HepG2 (cell line): ENCODE measurements around the gene CCT3. TPM values are rescaled to one million over a fixed set of nuclear protein-coding genes. Genes with fewer than 3 reads are reported as not detected.

Experiments used
- ATAC-seq: fragments of 200-7000 bp; cut with Tn5 transposase; 3 replicates; pipeline ENCODE4 v1.9.1; 2020; ENCODE audit warnings: mild to moderate bottlenecking, moderate library complexity
- BruUV-seq: library from RNA; stranded (reverse); fragments of 400-500 nt; replicated peaks from 2 replicates; lab custom pipeline; 2021; lab: Mats Ljungman, UMichigan
- CTCF ChIA-PET: fragments of 300-600 bp; formaldehyde crosslinking; extraction: SDS; loops from one replicate; lab custom pipeline; 2021; ENCODE audit warnings: low total read pairs, inconsistent platforms, low intra/inter-chr PET ratio; lab: Yijun Ruan, JAX
- POLR2A ChIA-PET: fragments of 350-600 bp; sonication (Branson Sonifier 250); formaldehyde crosslinking; loops from one replicate; lab custom pipeline; 2020; ENCODE audit warnings: antibody characterized with exemption, inconsistent platforms; lab: Yijun Ruan, JAX
- DNase-seq: peaks from one replicate; pipeline ENCODE4 v3.0.0-alpha.2; 2015; ENCODE audit warnings: low spot score
- FAIRE-seq: peaks from 3 replicates; lab custom pipeline; 2011; peaks lifted over from hg19 to GRCh38; lab: Jason Lieb, UNC
- H2AFZ ChIP-seq: one replicate; pipeline ENCODE4 v1.6.1; 2011; ENCODE audit warnings: low read length, inconsistent platforms
- H3K27ac ChIP-seq: fragments of 300-600 bp; 3 replicates; pipeline ENCODE4 v1.8.0; 2011; ENCODE audit warnings: mixed run types, mild to moderate bottlenecking, mixed read lengths, low read length, inconsistent platforms; ENCODE audit not compliant: insufficient read depth; ENCODE audit errors: extremely low read length
- H3K27me3 ChIP-seq, 2 experiments: fragments of 200-600 bp in 1 of 2; 2 replicates in 1 of 2; 3 replicates in 1 of 2; pipeline versions ENCODE4 v1.6.0 to v1.8.0; 2011; ENCODE audit warnings: low read length in 2 of 2, mild to moderate bottlenecking in 2 of 2, moderate library complexity in 2 of 2, inconsistent platforms in 1 of 2; ENCODE audit not compliant: insufficient read depth in 2 of 2, control insufficient read depth in 1 of 2
- H3K36me3 ChIP-seq, 2 experiments: fragments of 200-600 bp in 1 of 2; replicated peaks in 1 of 2; 2 replicates in 1 of 2; 3 replicates in 1 of 2; pipeline versions ENCODE4 v1.5.1 to v1.8.0; 2011; ENCODE audit warnings: low read length in 2 of 2, inconsistent platforms in 1 of 2; ENCODE audit not compliant: insufficient read depth in 2 of 2, control insufficient read depth in 1 of 2
- H3K4me1 ChIP-seq: 2 replicates; pipeline ENCODE4 v1.5.1; 2012; ENCODE audit warnings: low read length, inconsistent platforms; ENCODE audit not compliant: insufficient read depth
- H3K4me2 ChIP-seq: 2 replicates; pipeline ENCODE4 v1.6.0; 2011; ENCODE audit warnings: low read depth, low read length, inconsistent platforms
- H3K4me3 ChIP-seq, 3 experiments: fragments of 200-600 bp in 1 of 3; sonication (generic), shearing (Covaris generic) in 1 of 3; replicated peaks in 1 of 3; 2 replicates each; pipeline ENCODE4 v1.5.1; 2011 to 2016; ENCODE audit warnings: low read length in 3 of 3, inconsistent platforms in 2 of 3, low read depth in 2 of 3, mild to moderate bottlenecking in 2 of 3, control low read depth in 1 of 3, mixed read lengths in 1 of 3; ENCODE audit not compliant: insufficient read depth in 1 of 3
- H3K79me2 ChIP-seq: one replicate; pipeline ENCODE4 v1.6.1; 2011; ENCODE audit warnings: low read length, inconsistent platforms; ENCODE audit not compliant: insufficient read depth
- H3K9ac ChIP-seq: 2 replicates; pipeline ENCODE4 v1.6.0; 2011; ENCODE audit warnings: mild to moderate bottlenecking, low read depth, low read length, inconsistent platforms; ENCODE audit not compliant: insufficient read depth
- H3K9me3 ChIP-seq: 2 replicates; pipeline ENCODE4 v1.5.1; 2012; ENCODE audit warnings: mild to moderate bottlenecking, low read length
- H4K20me1 ChIP-seq: 2 replicates; pipeline ENCODE4 v1.6.0; 2011; ENCODE audit warnings: inconsistent platforms, mild to moderate bottlenecking, low read length, moderate library complexity; ENCODE audit not compliant: insufficient read depth
- AGO1 ChIP-seq: fragments of 200-400 bp; formaldehyde crosslinking; IDR thresholded peaks from 2 replicates; pipeline ENCODE4 v1.6.1; 2017; ENCODE audit warnings: mild to moderate bottlenecking, low read depth, low read length, moderate library complexity; ENCODE audit not compliant: poor library complexity, severe bottlenecking
- IRX3 ChIP-seq: sonication (generic); formaldehyde crosslinking; IDR thresholded peaks from 2 replicates; pipeline ENCODE4 v1.8.1; 2023; ENCODE audit warnings: mild to moderate bottlenecking, low read depth, missing genetic modification reagents, borderline replicate concordance
- PAWR ChIP-seq: sonication (generic); formaldehyde crosslinking; IDR thresholded peaks from 2 replicates; pipeline ENCODE4 v1.4.0; 2020; ENCODE audit warnings: missing genetic modification reagents, mild to moderate bottlenecking, borderline replicate concordance
- RBFOX2 ChIP-seq: fragments of 200-400 bp; formaldehyde crosslinking; IDR thresholded peaks from 2 replicates; pipeline ENCODE4 v1.6.1; 2017; ENCODE audit warnings: low read depth, mild to moderate bottlenecking, low read length
- SCMH1 ChIP-seq: sonication (generic); formaldehyde crosslinking; IDR thresholded peaks from 2 replicates; pipeline ENCODE4 v1.9.0; 2021; ENCODE audit warnings: missing genetic modification reagents, mild to moderate bottlenecking, borderline replicate concordance
- SRSF1 ChIP-seq: fragments of 200-400 bp; formaldehyde crosslinking; optimal IDR thresholded peaks from 2 replicates; pipeline ENCODE3; 2017; ENCODE audit warnings: mild to moderate bottlenecking, low read depth, low read length, moderate library complexity
- TAF1 ChIP-seq: sonication (generic); formaldehyde crosslinking; IDR thresholded peaks from 2 replicates; pipeline ENCODE4 v1.4.0; 2020; ENCODE audit warnings: missing genetic modification reagents
- ZFP36L1 ChIP-seq: sonication (generic); formaldehyde crosslinking; IDR thresholded peaks from 2 replicates; pipeline ENCODE4 v1.8.0; 2022; ENCODE audit warnings: mild to moderate bottlenecking, missing genetic modification reagents, moderate library complexity
- ZMYM4 ChIP-seq: sonication (generic); formaldehyde crosslinking; IDR thresholded peaks from 2 replicates; pipeline ENCODE4 v1.8.1; 2023; ENCODE audit warnings: mild to moderate bottlenecking, missing genetic modification reagents
- ZNF20 ChIP-seq: sonication (generic); formaldehyde crosslinking; IDR thresholded peaks from 2 replicates; pipeline ENCODE4 v1.4.0; 2020; ENCODE audit warnings: mild to moderate bottlenecking, moderate library complexity, missing genetic modification reagents
- ZNF282 ChIP-seq: fragments of 450-650 bp; IDR thresholded peaks from 2 replicates; pipeline ENCODE4 v1.6.1; 2018; ENCODE audit not compliant: partially characterized antibody
- ZNF331 ChIP-seq: sonication (generic); formaldehyde crosslinking; IDR thresholded peaks from 2 replicates; pipeline ENCODE4 v1.4.0; 2020; ENCODE audit warnings: missing genetic modification reagents
- ZNF615 ChIP-seq: sonication (generic); formaldehyde crosslinking; IDR thresholded peaks from 2 replicates; pipeline ENCODE4 v1.5.0; 2020; ENCODE audit warnings: mild to moderate bottlenecking, missing genetic modification reagents, borderline replicate concordance
- ZNF782 ChIP-seq: sonication (generic); formaldehyde crosslinking; IDR thresholded peaks from 2 replicates; pipeline ENCODE4 v1.4.0; 2020; ENCODE audit warnings: missing genetic modification reagents, mild to moderate bottlenecking, borderline replicate concordance
- ZNF83 ChIP-seq: sonication (generic); formaldehyde crosslinking; IDR thresholded peaks from 2 replicates; pipeline ENCODE4 v1.4.0; 2020; ENCODE audit warnings: missing genetic modification reagents, mild to moderate bottlenecking, borderline replicate concordance
- WGBS: methylation state at CpG from one replicate; pipeline ENCODE4 v1.1.6; 2017; ENCODE audit warnings: low lambda C conversion rate; 5-methylcytosine and 5-hydroxymethylcytosine counted together
- in situ Hi-C: cut with HindIII; loops from 2 replicates; pipeline ENCODE4 v1.10.0; 2017; ENCODE audit warnings: low pct_unique_long_range_greater_than_20kb; ENCODE audit not compliant: extremely low pct_ligation_motif_present
- intact Hi-C: fragments of 100-400 bp; cut with micrococcal nuclease; formaldehyde crosslinking; loops from one replicate; pipeline ENCODE4 v1.10.0; 2022; ENCODE audit not compliant: unreplicated experiment
- polyA plus RNA-seq, 8 experiments: library from polyadenylated mRNA; depleted of rRNA in 3 of 8; stranded (reverse) in 7 of 8; unstranded in 1 of 8; fragments of >200 nt; fragmentation: Illumina TruSeq in 4 of 8; extraction: Trizol in 4 of 8; gene quantifications; 2 replicates each; pipeline versions ENCODE4 v1.2.1 to v1.2.3, GENCODE V29; 2011 to 2016; ENCODE audit warnings: low read depth in 4 of 8, missing spikeins in 1 of 8, mixed read lengths in 1 of 8; ENCODE audit not compliant: insufficient read depth in 1 of 8
- total RNA-seq, 5 experiments: library from RNA; depleted of rRNA; stranded (reverse); fragments of >200 nt; fragmentation: Illumina TruSeq; extraction: Trizol; gene quantifications; 2 replicates each; pipeline ENCODE4 v1.2.3, GENCODE V29; 2016; ENCODE audit warnings: low read depth in 1 of 5
- TF ChIP-seq, protein P1 (sequence below): sonication (generic); formaldehyde crosslinking; IDR thresholded peaks from 2 replicates; pipeline ENCODE4 v1.5.0; 2020; ENCODE audit warnings: missing genetic modification reagents
- TF ChIP-seq, protein P2 (sequence below): sonication (generic); formaldehyde crosslinking; IDR thresholded peaks from 2 replicates; pipeline ENCODE4 v1.4.0; 2020; ENCODE audit warnings: low read depth, mild to moderate bottlenecking, missing genetic modification reagents

CCT3 gene
- total and polyA plus RNA-seq, 2 of the 13 experiments (the other 11 are each of a cell fraction or from before 2014, with no cell fraction given) = 319 to 615 TPM

- H4K20me1 ChIP-seq = no peaks in the 10 kb centered on the region
- ATAC-seq (no peak), FAIRE-seq (no peak), DNase-seq (no peak)
- POLR2A ChIA-PET = interaction anchor here (1.1 kb wide), 1 partner anchor 9 kb away, joined by 3 read pairs; no protein-coding TSS in a partner anchor
- peaks cover 10% of the 10 kb centered on the region for H3K4me1 ChIP-seq
- CTCF ChIA-PET = no interaction called here
- H3K4me2 ChIP-seq = no peak overlapping the region
- no peak overlapping the region for H2AFZ ChIP-seq
- no peak overlapping the region for H3K4me3 ChIP-seq
- TF ChIP-seq PAWR (CRISPR knock-in tag) (no peak), ZNF282 (no peak), ZNF83 (CRISPR knock-in tag) (no peak), ZNF615 (CRISPR knock-in tag) (no peak), ZNF782 (CRISPR knock-in tag) (no peak), ZFP36L1 (CRISPR knock-in tag) (no peak), TAF1 (CRISPR knock-in tag) (no peak), AGO1 (no peak), IRX3 (CRISPR knock-in tag) (no peak), SCMH1 (CRISPR knock-in tag) (no peak), SRSF1 (no peak), RBFOX2 (no peak), ZMYM4 (CRISPR knock-in tag) (no peak), ZNF20 (no peak), ZNF331 (CRISPR knock-in tag) (no peak)
- TF ChIP-seq, protein P1, sequence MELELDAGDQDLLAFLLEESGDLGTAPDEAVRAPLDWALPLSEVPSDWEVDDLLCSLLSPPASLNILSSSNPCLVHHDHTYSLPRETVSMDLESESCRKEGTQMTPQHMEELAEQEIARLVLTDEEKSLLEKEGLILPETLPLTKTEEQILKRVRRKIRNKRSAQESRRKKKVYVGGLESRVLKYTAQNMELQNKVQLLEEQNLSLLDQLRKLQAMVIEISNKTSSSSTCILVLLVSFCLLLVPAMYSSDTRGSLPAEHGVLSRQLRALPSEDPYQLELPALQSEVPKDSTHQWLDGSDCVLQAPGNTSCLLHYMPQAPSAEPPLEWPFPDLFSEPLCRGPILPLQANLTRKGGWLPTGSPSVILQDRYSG (CRISPR knock-in tag) = no peak
- TF ChIP-seq, protein P2, sequence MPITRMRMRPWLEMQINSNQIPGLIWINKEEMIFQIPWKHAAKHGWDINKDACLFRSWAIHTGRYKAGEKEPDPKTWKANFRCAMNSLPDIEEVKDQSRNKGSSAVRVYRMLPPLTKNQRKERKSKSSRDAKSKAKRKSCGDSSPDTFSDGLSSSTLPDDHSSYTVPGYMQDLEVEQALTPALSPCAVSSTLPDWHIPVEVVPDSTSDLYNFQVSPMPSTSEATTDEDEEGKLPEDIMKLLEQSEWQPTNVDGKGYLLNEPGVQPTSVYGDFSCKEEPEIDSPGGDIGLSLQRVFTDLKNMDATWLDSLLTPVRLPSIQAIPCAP (CRISPR knock-in tag) = no peak
- no peak overlapping the region for H3K27ac ChIP-seq
- no peaks in the 10 kb centered on the region for H3K27me3 ChIP-seq
- intact Hi-C loops = no loop called here
- BruUV-seq = no TSS peak
- H3K9ac ChIP-seq = no peak overlapping the region
- H3K9me3 ChIP-seq = no peaks in the 10 kb centered on the region
- 100% methylated on average over 2 of the region's 2 CpGs for WGBS
- no peaks in the 10 kb centered on the region for H3K79me2 ChIP-seq
- in situ Hi-C loops = no loop called here
- H3K36me3 ChIP-seq = peaks cover 10 to 29% of the 10 kb centered on the region in 2 experiments; a peak in 4 of 5 replicates
Measured at GRCh38 chr1:156305215-156305614, 32.9 kb downstream of the CCT3 start.
